ENCODE results near the gene ARMH3. TPM values are rescaled to one million over a fixed set of nuclear protein-coding genes. Genes with fewer than 3 reads are reported as not detected.

The ARMH3 gene
- total RNA-seq = 12.4 TPM

GRCh38 chr10:102055647-102056419 lies at the start of gene ARMH3:
TSS of gene ARMH3 (minus strand) at chr10:102056173. CDS start at chr10:102040114, 16,059 bp downstream.
- DNase-seq (ENCODE audit: low read depth in 2 of 3, low spot score in 2 of 3) = peak; percentile 76 to 97 (median 96)

- no peak for DNase-seq (ENCODE audit: low read depth in 2 of 3, low spot score in 2 of 3)
Observed at GRCh38 chr10:102102421-102102820, 46.4 kb upstream of the ARMH3 start.

DNA sequence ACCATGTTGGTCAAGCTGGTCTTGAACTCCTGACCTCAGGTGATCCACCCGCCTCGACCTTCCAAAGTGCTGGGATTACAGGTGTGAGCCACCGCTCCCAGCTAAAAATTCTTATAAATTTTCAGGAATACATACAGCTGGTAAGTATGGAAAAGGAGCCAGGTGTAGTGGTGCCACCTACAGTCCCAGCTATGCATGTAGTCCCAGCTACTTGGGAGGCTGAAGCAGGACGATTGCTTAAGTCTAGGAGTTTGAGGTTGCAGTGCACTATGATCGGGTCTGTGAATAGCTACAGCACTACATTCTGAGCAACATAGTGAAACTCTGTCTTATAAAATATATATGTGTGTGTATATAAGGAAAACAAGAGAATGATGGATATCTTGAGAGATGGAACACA lies 45.2 kb upstream of the ARMH3 start:
- DNase-seq (ENCODE audit: low read depth in 2 of 3, low spot score in 2 of 3) = no peak

DNA sequence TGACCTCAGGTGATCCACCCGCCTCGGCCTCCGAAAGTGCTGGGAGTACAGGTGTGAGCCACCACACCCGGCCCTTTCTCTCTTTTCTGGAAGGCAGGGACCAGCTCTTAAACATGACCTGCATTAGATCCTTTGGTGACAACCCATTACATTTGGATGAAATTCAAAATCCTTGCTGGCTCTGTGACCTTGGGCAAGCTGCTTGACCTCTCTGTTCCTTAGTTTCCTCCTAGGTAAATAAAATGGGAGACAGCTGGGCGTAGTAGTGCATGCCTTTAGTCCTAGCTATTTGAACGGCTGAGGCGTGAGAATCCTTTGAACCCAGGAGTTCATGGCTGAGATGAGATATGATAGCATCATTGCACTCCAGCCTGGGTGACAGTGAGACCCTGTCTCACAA lies 40.5 kb upstream of the ARMH3 start:
- DNase-seq (ENCODE audit: low read depth in 2 of 3, low spot score in 2 of 3) = no peak

DNA sequence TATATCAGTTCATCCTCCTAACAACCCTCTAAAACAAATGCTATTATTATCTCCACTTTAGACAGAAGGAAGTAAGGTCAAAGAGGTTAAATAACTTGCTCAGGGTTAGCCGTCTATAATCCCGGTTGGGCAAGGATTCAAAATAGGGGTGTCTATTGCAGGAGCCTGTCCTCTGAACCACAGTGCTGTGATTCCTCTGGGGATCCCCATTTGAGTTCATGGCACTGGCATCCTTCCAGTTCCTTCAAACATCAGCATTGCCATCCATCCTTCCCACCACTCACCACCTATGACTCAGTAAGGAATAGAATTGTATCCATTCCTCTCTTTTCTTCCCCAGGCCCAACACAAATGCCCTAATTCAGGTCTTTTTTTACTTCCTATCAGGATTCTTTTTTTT lies 34.8 kb upstream of the ARMH3 start:
- no peak for DNase-seq (ENCODE audit: low read depth in 2 of 3, low spot score in 2 of 3)

- no peak for DNase-seq (ENCODE audit: low read depth in 2 of 3, low spot score in 2 of 3)
Observed at GRCh38 chr10:102086196-102086595, 30.2 kb upstream of the ARMH3 start.

- no peak for DNase-seq (ENCODE audit: low read depth in 2 of 3, low spot score in 2 of 3)
Observed at GRCh38 chr10:102085336-102085735, 29.4 kb upstream of the ARMH3 start.

- no peak for DNase-seq (ENCODE audit: low read depth in 2 of 3, low spot score in 2 of 3)
Observed at GRCh38 chr10:102083541-102083940, 27.6 kb upstream of the ARMH3 start.

DNA sequence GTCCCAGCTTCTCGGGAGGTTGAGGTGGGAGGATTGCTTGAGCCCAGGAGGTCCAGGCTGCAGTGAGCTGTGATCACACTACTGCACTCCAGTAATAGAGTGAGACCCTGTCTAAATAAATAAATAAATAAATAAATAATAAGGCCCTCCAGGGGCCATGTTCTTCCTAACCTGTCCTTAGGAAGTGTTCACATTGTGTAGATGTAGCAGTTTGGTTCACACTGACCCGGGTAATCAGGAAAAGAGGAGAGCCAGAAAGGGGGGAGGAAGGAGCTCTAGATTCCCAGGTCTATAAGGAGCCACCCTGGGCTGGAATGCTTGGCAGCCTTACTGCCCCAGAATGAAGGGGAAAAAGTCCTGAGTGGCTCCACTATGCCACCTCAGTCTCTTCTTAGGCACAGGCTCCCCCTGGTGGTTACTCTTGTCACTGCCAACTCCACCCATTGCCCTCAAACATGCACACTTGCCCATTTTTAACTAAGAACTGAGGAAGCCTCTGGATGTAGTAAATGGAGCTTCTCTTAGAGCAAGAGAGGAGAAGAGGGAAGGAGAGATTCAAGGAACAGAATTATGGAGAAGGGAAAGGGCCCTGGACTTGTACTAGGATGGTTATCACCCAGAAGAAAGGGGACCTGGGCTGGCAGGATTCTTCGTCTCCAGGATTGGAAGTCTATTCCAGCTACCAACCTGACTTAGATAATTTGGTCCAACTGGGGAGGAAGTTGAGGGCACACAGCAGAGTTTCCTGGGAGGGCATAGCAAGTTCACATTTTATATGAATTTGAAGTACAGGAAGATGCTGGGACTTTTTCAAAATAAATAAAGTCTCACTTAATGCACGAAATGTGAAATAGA lies 16.9 kb upstream of the ARMH3 start:
- peak; percentile 59 to 87 (median 75) for DNase-seq (ENCODE audit: low read depth in 2 of 3, low spot score in 2 of 3)

- no peak for DNase-seq (ENCODE audit: low read depth in 2 of 3, low spot score in 2 of 3)
Observed at GRCh38 chr10:102069071-102069470, 13.1 kb upstream of the ARMH3 start.

DNA sequence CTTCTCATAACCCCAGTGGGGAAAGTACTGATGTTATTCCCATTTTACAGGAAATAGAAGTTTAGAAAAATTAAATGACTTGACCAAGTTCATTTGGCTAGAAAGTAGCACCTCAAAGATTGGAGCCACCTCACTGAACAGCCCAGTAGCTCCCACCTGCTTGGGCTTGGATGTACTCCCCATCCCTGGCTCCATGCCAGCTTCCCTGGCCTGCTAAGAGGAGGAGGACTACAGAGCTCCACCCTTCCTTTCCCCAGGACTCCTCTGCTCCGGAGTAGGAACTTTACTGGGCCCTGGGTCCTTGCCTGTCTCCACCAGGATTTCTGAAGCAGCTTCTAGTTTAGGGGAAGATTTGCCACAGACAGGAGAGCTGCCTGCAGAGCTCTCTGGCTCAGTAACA lies 12.2 kb upstream of the ARMH3 start:
- DNase-seq (ENCODE audit: low read depth in 2 of 3, low spot score in 2 of 3) = no peak

DNA sequence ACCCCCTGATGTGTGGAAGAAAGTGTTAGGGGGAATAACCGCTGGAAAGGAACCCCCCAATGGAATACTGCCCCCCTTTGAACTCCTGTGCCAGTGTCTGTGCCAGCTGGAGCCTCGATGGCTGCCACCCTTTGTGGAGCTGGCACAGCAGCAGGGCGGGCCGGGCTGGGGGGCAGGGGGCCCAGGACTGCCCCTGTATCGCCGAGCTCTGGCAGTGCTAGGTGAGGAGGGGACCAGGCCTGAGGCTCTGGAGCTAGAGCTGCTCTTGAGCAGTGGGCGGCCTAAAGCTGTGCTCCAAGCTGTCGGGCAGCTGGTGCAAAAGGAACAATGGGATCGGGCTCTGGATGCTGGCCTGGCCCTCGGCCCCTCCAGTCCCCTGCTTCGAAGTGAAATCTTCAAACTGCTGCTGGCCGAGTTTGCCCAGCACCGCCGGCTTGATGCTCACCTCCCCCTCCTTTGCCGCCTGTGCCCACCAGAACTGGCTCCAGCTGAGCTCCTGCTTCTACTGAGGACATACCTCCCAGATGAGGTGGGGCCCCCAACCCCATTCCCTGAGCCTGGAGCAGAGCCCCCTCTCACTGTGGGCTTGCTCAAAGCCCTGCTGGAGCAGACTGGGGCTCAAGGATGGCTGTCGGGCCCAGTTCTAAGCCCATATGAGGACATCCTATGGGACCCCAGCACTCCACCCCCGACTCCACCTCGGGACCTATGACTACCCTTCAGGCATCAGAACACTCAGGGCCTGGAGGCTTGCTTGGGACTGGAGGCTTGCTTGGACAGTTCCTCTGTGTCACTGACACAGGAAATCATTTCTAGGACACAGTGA lies 11.3 kb upstream of the ARMH3 start:
- no peak for DNase-seq (ENCODE audit: low read depth in 2 of 3, low spot score in 2 of 3)

DNA sequence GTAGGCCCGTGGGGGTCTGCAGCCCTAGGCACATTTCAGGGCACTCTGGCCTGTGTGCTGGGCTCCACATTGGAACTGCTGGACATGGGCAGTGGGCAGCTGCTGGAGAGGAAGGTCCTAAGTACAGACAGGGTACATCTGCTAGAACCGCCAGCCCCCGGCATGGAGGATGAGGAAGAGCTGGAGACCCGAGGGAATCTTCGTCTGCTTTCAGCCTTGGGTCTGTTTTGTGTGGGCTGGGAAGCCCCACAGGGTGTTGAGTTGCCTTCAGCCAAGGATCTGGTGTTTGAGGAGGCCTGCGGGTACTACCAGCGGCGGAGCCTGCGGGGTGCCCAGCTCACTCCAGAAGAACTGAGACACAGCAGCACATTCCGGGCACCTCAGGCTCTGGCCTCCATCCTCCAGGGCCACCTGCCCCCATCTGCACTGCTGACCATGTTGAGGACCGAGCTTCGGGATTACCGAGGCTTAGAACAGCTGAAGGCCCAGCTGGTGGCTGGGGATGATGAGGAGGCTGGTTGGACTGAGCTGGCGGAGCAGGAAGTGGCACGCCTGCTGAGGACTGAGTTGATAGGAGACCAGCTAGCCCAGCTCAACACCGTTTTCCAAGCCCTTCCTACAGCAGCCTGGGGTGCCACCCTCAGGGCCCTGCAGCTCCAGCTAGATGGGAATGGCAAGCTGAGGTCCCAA lies 10.6 kb upstream of the ARMH3 start:
- no peak for DNase-seq (ENCODE audit: low read depth in 2 of 3, low spot score in 2 of 3)

GRCh38 chr10:102065561-102066398 lies 9.8 kb upstream of the ARMH3 start:
- no peak for DNase-seq (ENCODE audit: low read depth in 2 of 3, low spot score in 2 of 3)

DNA sequence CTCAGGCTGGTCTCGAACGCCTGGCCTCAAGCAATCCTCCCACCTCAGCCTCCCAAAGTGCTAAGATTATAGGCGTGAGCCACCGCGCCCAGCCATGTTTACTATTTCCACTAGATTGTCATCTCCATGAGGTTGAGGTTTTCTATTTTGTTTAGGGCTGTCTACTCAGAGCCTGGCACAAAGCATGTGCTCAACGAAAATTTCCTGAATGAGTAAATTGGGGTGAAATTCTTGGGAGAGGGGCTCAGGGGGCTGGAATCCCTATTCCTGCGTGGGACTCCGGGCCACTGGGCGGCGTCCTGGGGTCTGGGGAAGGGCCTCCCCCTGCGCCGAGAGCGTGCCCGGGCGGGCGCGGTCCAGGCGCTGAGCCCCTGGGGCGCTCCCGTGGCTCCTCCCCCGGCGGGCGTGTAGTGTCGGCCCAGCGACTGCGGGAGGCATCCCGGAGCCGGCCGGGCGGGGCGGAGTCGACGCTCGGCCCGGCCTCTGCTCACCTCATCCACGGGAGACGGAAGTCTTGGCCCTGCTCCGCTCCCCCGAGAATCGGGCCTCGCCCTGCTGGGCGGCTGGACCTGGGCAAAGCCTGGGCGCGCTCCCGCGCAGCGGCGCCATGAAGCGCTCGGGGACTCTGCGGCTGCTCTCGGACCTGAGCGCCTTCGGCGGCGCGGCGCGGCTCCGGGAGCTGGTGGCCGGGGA lies 9.0 kb upstream of the ARMH3 start, which contains the start of gene HPS6:
Gene HPS6 (plus strand): TSS at position 482 of the 693 bp plus-strand sequence. CDS start 126 bp downstream, at position 608.
- DNase-seq (ENCODE audit: low read depth in 2 of 3, low spot score in 2 of 3) = peak; percentile 68 to 92 (median 90)

GRCh38 chr10:102064503-102064867 lies 8.5 kb upstream of the ARMH3 start:
- DNase-seq (ENCODE audit: low read depth in 2 of 3, low spot score in 2 of 3) = peak in 1 of 3 donors; percentile 7

DNA sequence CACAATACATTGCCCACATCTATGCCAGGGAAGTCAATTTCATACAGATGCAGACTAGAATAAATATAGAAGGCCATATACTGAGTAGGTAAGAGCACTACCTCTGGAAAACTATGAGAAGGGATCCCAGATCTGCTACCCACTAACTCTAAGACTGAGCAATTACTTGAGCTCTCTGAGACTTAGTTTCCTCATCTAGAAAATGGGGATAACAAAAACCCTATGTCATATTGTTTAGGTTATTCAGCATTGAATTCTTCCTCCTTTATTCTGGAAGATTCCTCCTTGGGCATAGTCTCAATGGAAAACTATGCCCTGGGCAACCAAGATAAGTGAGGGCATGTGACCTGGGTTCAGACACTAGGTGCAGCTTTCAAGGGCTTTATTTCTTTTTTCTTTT lies 4.0 kb upstream of the ARMH3 start:
- no peak for DNase-seq (ENCODE audit: low read depth in 2 of 3, low spot score in 2 of 3)

- peak in 1 of 3 donors; percentile 45 for DNase-seq (ENCODE audit: low read depth in 2 of 3, low spot score in 2 of 3)
Observed at GRCh38 chr10:102054881-102055646, 909 bp downstream of the ARMH3 start.

Measured in hematopoietic multipotent progenitor cell (in vitro differentiated cells).